SK-N-MC (cell line): Measurements from ENCODE around the gene PAPPA2.

ENCODE experiments used
- EZH2 ChIP-seq: fragments of 200-600 bp; sonication (generic); IDR thresholded peaks from one replicate; pipeline ENCODE4 v1.6.1; 2017; ENCODE audit warnings: antibody characterized with exemption
- POLR2AphosphoS5 ChIP-seq: IDR thresholded peaks from 2 replicates; pipeline ENCODE4 v1.6.1; 2012; ENCODE audit warnings: mild to moderate bottlenecking, low read depth, low read length, borderline replicate concordance

DNA sequence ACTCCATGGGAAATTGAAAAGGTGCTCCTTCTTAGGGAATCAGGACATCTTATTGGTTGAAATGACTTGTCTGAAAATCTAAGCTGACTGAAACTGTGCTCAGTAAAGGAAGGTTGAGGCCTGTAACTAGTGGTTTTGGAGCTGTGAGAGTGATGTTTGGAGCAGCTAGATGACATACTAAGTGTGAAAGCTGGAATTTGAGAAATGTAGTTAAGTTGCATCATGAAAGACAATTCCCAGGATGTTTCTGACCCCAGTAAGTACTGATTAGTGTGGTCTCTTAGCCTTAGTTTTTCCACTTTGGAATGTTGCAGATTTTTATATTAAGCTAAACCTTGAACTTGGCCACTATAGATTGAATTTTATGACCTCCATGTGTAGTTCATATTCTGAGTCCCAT lies 154.9 kb downstream of the PAPPA2 start:
- TF ChIP-seq EZH2 (no peak), POLR2AphosphoS5 (no peak)
